MV-4-11 (cell line): ENCODE measurements around the gene ST7L.

Experiments used
- DNase-seq: peaks from one replicate; lab custom pipeline; 2025; lab: John Stamatoyannopoulos, UW

The ST7L gene

GRCh38 chr1:112515311-112516009, 103.5 kb downstream of the ST7L start:
- DNase-seq, result no peak

- DNase-seq, result peak; percentile 5
Observed at GRCh38 chr1:112514901-112515300, 104.0 kb downstream of the ST7L start.

GRCh38 chr1:112513112-112513870, 105.7 kb downstream of the ST7L start:
- no peak for DNase-seq

GRCh38 chr1:112511897-112512296, 107.0 kb downstream of the ST7L start:
- no peak for DNase-seq

- DNase-seq, result no peak
Observed at GRCh38 chr1:112510340-112510739, 108.6 kb downstream of the ST7L start.

- DNase-seq, result no peak
Observed at GRCh38 chr1:112509660-112510178, 109.2 kb downstream of the ST7L start.

GRCh38 chr1:112509005-112509659, 109.8 kb downstream of the ST7L start:
- DNase-seq, result no peak

- DNase-seq, result no peak
Observed at GRCh38 chr1:112508278-112509004, 110.5 kb downstream of the ST7L start, which contains the start of gene WNT2B. TSS of gene WNT2B (plus strand) at chr1:112508965. CDS start at chr1:112509263, 298 bp downstream.

- no peak for DNase-seq
Observed at GRCh38 chr1:112507921-112508277, 111.0 kb downstream of the ST7L start.

GRCh38 chr1:112507336-112507735, 111.6 kb downstream of the ST7L start:
- no peak for DNase-seq

- DNase-seq, result no peak
Observed at GRCh38 chr1:112506731-112507130, 112.2 kb downstream of the ST7L start.

GRCh38 chr1:112506306-112506705, 112.6 kb downstream of the ST7L start:
- DNase-seq, result no peak

- no peak for DNase-seq
Observed at GRCh38 chr1:112505878-112506277, 113.1 kb downstream of the ST7L start.

GRCh38 chr1:112505400-112505785, 113.5 kb downstream of the ST7L start:
- no peak for DNase-seq

GRCh38 chr1:112504661-112505399, 114.1 kb downstream of the ST7L start:
- DNase-seq, result no peak

- no peak for DNase-seq
Observed at GRCh38 chr1:112504001-112504660, 114.8 kb downstream of the ST7L start.

GRCh38 chr1:112502826-112503225, 116.1 kb downstream of the ST7L start:
- DNase-seq, result no peak

GRCh38 chr1:112501810-112502641, 116.9 kb downstream of the ST7L start:
- peak; percentile 32 for DNase-seq

GRCh38 chr1:112496290-112496689, 122.7 kb downstream of the ST7L start:
- no peak for DNase-seq

GRCh38 chr1:112493351-112493750, 125.6 kb downstream of the ST7L start:
- no peak for DNase-seq
